Esophagus (tissue), 2 donors: ENCODE results near the gene PCBD1. TPM values are rescaled to one million over a fixed set of nuclear protein-coding genes. Genes with fewer than 3 reads are reported as not detected.

Experiments used
- polyA plus RNA-seq, 2 donors: library from polyadenylated mRNA; stranded (reverse); fragments of 200-250 nt; gene quantifications; one replicate each; pipeline ENCODE4 v1.2.3, GENCODE V29; 2013
- donor health status: healthy with polysubstance abuse.
- donor health status: Bipolar disorder and iron deficiency.

PCBD1 gene
- polyA plus RNA-seq, 2 donors, result 42.5 to 60.4 TPM

Other genes with a start within 250 kb of the PCBD1 start
- gene ADAMTS14, start 216.1 kb downstream of the PCBD1 start, polyA plus RNA-seq, result 1 to 10 TPM in 1 of 2 donors, under 1 TPM in 1; 0.59 to 2.2 TPM
- gene TBATA, start 103.2 kb downstream of the PCBD1 start, polyA plus RNA-seq, result not detected
- 10 to 100 TPM; 16.6 to 16.7 TPM for gene SGPL1, start 72.6 kb downstream of the PCBD1 start, polyA plus RNA-seq